ENCODE data around the gene AKR1D1.
"Not testable (repeated sequence)": the region's sequence is repeated elsewhere in the genome, so short reads cannot be mapped to it uniquely, and the experiment has no call there.

AKR1D1 gene

GRCh38 chr7:138076196-138076595 is at the start of gene AKR1D1:
Gene AKR1D1 (plus strand): TSS chr7:138076459. CDS start chr7:138076519, 60 bp downstream.
- no peak for DNase-seq

GRCh38 chr7:138027100-138027499 is 49.2 kb upstream of the AKR1D1 start:
- no peak for DNase-seq

GRCh38 chr7:138029126-138029525 is 47.1 kb upstream of the AKR1D1 start:
- no peak for DNase-seq

GRCh38 chr7:138029941-138030340 is 46.3 kb upstream of the AKR1D1 start:
- DNase-seq, result no peak

GRCh38 chr7:138030679-138031351 is 45.4 kb upstream of the AKR1D1 start:
- DNase-seq, result no peak

- no peak for DNase-seq
Observed at GRCh38 chr7:138032186-138032585, 44.1 kb upstream of the AKR1D1 start.

- DNase-seq, result no peak
Observed at GRCh38 chr7:138032770-138033169, 43.5 kb upstream of the AKR1D1 start.

- no peak for DNase-seq
Observed at GRCh38 chr7:138033241-138033640, 43.0 kb upstream of the AKR1D1 start.

GRCh38 chr7:138036135-138036534 is 40.1 kb upstream of the AKR1D1 start:
- no peak for DNase-seq

- not testable (repeated sequence) for DNase-seq
Observed at GRCh38 chr7:138040063-138040462, 36.2 kb upstream of the AKR1D1 start.

GRCh38 chr7:138044897-138045296 is 31.4 kb upstream of the AKR1D1 start:
- no peak for DNase-seq

- DNase-seq, result no peak
Observed at GRCh38 chr7:138047907-138048306, 28.4 kb upstream of the AKR1D1 start.

GRCh38 chr7:138049505-138050116 is 26.6 kb upstream of the AKR1D1 start:
- no peak for DNase-seq

- not testable (repeated sequence) for DNase-seq
Observed at GRCh38 chr7:138051712-138052247, 24.5 kb upstream of the AKR1D1 start.

GRCh38 chr7:138052696-138053095 is 23.6 kb upstream of the AKR1D1 start:
- DNase-seq, result no peak

GRCh38 chr7:138055698-138056097 is 20.6 kb upstream of the AKR1D1 start:
- not testable (repeated sequence) for DNase-seq

GRCh38 chr7:138063400-138063799 is 12.9 kb upstream of the AKR1D1 start:
- DNase-seq, result no peak

- DNase-seq, result no peak
Observed at GRCh38 chr7:138064856-138065357, 11.4 kb upstream of the AKR1D1 start.

- DNase-seq, result no peak
Observed at GRCh38 chr7:138065827-138066226, 10.4 kb upstream of the AKR1D1 start.

GRCh38 chr7:138066954-138067394 is 9.3 kb upstream of the AKR1D1 start:
- DNase-seq, result no peak

GRCh38 chr7:138067774-138068173 is 8.5 kb upstream of the AKR1D1 start:
- DNase-seq, result no peak

- no peak for DNase-seq
Observed at GRCh38 chr7:138070908-138071307, 5.4 kb upstream of the AKR1D1 start.

- DNase-seq, result no peak
Observed at GRCh38 chr7:138072726-138073125, 3.5 kb upstream of the AKR1D1 start.

GRCh38 chr7:138074121-138074520 is 2.1 kb upstream of the AKR1D1 start:
- no peak for DNase-seq

All from NCI-H1694 treated with DMSO at 0.1 percent for 48 hours (cell line).